Calu3 (cell line): ENCODE measurements around the gene UGT2B7. TPM values are rescaled to one million over a fixed set of nuclear protein-coding genes. Genes with fewer than 3 reads are reported as not detected.
"Not testable (repeated sequence)": the region's sequence is repeated elsewhere in the genome, so short reads cannot be mapped to it uniquely, and the experiment has no call there.

Experiments used
- BruUV-seq: library from RNA; stranded (reverse); fragments of 400-500 nt; replicated peaks from 2 replicates; lab custom pipeline; 2021; lab: Mats Ljungman, UMichigan
- CTCF ChIA-PET: fragments of 300-600 bp; sonication (Branson Sonifier 250); formaldehyde crosslinking; loops from one replicate; lab custom pipeline; 2022; ENCODE audit warnings: antibody characterized with exemption; lab: Charles Lee
- DNase-seq: peaks from one replicate; pipeline ENCODE4 v3.0.0; 2022
- H3K27ac Mint-ChIP-seq: one replicate; pipeline ENCODE4 v1.8.0; 2022; ENCODE audit warnings: mixed read lengths; ENCODE audit not compliant: unreplicated experiment
- H3K27me3 Mint-ChIP-seq: one replicate; pipeline ENCODE4 v1.8.0; 2022; ENCODE audit warnings: mixed read lengths; ENCODE audit not compliant: unreplicated experiment
- H3K36me3 Mint-ChIP-seq: one replicate; pipeline ENCODE4 v1.8.0; 2022; ENCODE audit warnings: mild to moderate bottlenecking, moderate library complexity, mixed read lengths; ENCODE audit not compliant: insufficient read depth, unreplicated experiment
- H3K4me1 Mint-ChIP-seq: one replicate; pipeline ENCODE4 v1.8.0; 2022; ENCODE audit warnings: mild to moderate bottlenecking, low read depth, mixed read lengths; ENCODE audit not compliant: unreplicated experiment
- H3K4me3 Mint-ChIP-seq: one replicate; pipeline ENCODE4 v1.8.0; 2022; ENCODE audit warnings: mild to moderate bottlenecking, low read depth, moderate library complexity, mixed read lengths; ENCODE audit not compliant: unreplicated experiment
- H3K9me3 Mint-ChIP-seq: one replicate; pipeline ENCODE4 v1.8.0; 2022; ENCODE audit warnings: low read depth, mixed read lengths; ENCODE audit not compliant: unreplicated experiment
- intact Hi-C: fragments of 100-400 bp; cut with micrococcal nuclease; formaldehyde crosslinking; loops from one replicate; pipeline ENCODE4 v1.10.0; 2022; ENCODE audit not compliant: unreplicated experiment
- total RNA-seq: library from RNA; stranded (reverse); gene quantifications from 2 replicates; pipeline ENCODE4 v1.2.3, GENCODE V29; 2022
- TF ChIP-seq, protein P1 (sequence below): fragments of 200-600 bp; IDR thresholded peaks from one replicate; pipeline ENCODE4 v1.8.0; 2022; ENCODE audit warnings: antibody characterized with exemption; ENCODE audit not compliant: unreplicated experiment

UGT2B7 gene
- total RNA-seq, 1 experiment from 2014 or later: 25.5 TPM

DNA sequence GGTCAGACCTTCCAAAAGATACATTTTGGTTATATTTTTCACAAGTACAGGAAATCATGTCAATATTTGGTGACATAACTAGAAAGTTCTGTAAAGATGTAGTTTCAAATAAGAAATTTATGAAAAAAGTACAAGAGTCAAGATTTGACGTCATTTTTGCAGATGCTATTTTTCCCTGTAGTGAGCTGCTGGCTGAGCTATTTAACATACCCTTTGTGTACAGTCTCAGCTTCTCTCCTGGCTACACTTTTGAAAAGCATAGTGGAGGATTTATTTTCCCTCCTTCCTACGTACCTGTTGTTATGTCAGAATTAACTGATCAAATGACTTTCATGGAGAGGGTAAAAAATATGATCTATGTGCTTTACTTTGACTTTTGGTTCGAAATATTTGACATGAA lies 536 bp downstream of the UGT2B7 start:
- no peak overlapping the region for H3K4me3 Mint-ChIP-seq
- H3K27me3 Mint-ChIP-seq: no peaks in the 10 kb centered on the region
- BruUV-seq: no TSS peak
- DNase-seq: no peak
- peaks cover 22% of the 10 kb centered on the region for H3K4me1 Mint-ChIP-seq
- TF ChIP-seq, protein P1, sequence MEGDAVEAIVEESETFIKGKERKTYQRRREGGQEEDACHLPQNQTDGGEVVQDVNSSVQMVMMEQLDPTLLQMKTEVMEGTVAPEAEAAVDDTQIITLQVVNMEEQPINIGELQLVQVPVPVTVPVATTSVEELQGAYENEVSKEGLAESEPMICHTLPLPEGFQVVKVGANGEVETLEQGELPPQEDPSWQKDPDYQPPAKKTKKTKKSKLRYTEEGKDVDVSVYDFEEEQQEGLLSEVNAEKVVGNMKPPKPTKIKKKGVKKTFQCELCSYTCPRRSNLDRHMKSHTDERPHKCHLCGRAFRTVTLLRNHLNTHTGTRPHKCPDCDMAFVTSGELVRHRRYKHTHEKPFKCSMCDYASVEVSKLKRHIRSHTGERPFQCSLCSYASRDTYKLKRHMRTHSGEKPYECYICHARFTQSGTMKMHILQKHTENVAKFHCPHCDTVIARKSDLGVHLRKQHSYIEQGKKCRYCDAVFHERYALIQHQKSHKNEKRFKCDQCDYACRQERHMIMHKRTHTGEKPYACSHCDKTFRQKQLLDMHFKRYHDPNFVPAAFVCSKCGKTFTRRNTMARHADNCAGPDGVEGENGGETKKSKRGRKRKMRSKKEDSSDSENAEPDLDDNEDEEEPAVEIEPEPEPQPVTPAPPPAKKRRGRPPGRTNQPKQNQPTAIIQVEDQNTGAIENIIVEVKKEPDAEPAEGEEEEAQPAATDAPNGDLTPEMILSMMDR: no peak
- CTCF ChIA-PET: no interaction called here
- no peak overlapping the region for H3K27ac Mint-ChIP-seq
- intact Hi-C loops: no loop called here
- H3K9me3 Mint-ChIP-seq: no peaks in the 10 kb centered on the region
- peaks cover 12% of the 10 kb centered on the region for H3K36me3 Mint-ChIP-seq

DNA sequence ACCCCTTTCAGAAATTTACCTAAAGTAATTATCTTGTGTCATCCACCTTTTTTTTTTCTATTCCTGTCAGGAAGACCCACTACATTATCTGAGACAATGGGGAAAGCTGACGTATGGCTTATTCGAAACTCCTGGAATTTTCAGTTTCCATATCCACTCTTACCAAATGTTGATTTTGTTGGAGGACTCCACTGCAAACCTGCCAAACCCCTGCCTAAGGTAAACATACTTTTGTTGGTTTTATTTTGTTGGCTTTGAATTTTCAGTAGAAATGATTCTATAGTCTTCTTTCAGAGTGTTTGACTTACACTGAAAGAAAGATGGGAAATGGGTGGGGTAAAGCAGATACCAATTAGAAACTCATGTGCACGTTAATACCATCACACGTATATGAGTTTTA lies 2.2 kb downstream of the UGT2B7 start:
- Mint-ChIP-seq H3K9me3 (no peaks in the 10 kb centered on the region), H3K4me3 (no peak overlapping the region), H3K27me3 (no peaks in the 10 kb centered on the region), H3K4me1 (peaks cover 22% of the 10 kb centered on the region), H3K36me3 (peaks cover 12% of the 10 kb centered on the region), H3K27ac (no peak overlapping the region)
- TF ChIP-seq, protein P1: no peak
- no TSS peak for BruUV-seq
- intact Hi-C loops: no loop called here
- DNase-seq: no peak
- CTCF ChIA-PET: interaction anchor here (0.5 kb wide), 1 partner anchor 1657 kb away, joined by 4 read pairs; no protein-coding TSS in a partner anchor

DNA sequence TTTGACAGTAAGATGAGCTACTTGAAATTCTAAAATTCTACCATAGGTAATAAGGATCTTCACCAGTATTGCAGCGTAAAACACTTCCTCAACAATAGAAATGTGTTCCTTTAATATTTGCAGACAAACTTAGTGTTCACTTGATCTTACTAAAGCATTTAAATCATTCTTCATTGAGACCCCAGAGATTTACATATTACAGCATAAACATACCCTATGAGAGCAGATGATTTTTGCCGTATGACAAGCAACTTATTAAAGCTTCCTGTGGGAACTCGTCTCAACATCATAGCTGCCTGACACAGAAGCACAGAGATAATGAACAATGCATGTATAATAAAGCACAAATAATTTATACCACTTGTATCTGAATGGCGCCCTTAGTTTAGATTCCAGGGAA lies 3.6 kb downstream of the UGT2B7 start:
- no TSS peak for BruUV-seq
- H3K27ac Mint-ChIP-seq: no peak overlapping the region
- DNase-seq: no peak
- intact Hi-C loops: no loop called here
- peaks cover 14% of the 10 kb centered on the region for H3K36me3 Mint-ChIP-seq
- no peaks in the 10 kb centered on the region for H3K9me3 Mint-ChIP-seq
- H3K4me1 Mint-ChIP-seq: peaks cover 18% of the 10 kb centered on the region
- no peaks in the 10 kb centered on the region for H3K27me3 Mint-ChIP-seq
- CTCF ChIA-PET: no interaction called here
- no peak overlapping the region for H3K4me3 Mint-ChIP-seq
- TF ChIP-seq, protein P1: no peak

DNA sequence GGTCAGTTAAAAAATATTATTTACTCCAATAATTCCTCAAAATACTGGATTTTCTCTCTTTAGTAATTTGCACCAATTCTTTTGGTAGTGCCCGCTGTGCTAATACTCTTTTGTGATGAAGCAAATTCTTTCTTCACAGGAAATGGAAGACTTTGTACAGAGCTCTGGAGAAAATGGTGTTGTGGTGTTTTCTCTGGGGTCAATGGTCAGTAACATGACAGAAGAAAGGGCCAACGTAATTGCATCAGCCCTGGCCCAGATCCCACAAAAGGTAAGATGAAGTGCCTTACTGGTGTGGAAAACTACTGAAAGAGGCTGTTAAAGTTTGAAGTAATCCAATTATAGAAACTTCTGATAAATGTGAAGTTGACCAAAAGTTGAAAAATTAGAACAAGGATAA lies 6.4 kb downstream of the UGT2B7 start:
- intact Hi-C loops, H3K4me1 Mint-ChIP-seq, CTCF ChIA-PET, H3K27me3 Mint-ChIP-seq, DNase-seq, BruUV-seq, H3K4me3 Mint-ChIP-seq, H3K9me3 Mint-ChIP-seq: not testable (repeated sequence)
- H3K27ac Mint-ChIP-seq: peak overlapping the region; percentile 15
- H3K36me3 Mint-ChIP-seq: peaks cover 16% of the 10 kb centered on the region

DNA sequence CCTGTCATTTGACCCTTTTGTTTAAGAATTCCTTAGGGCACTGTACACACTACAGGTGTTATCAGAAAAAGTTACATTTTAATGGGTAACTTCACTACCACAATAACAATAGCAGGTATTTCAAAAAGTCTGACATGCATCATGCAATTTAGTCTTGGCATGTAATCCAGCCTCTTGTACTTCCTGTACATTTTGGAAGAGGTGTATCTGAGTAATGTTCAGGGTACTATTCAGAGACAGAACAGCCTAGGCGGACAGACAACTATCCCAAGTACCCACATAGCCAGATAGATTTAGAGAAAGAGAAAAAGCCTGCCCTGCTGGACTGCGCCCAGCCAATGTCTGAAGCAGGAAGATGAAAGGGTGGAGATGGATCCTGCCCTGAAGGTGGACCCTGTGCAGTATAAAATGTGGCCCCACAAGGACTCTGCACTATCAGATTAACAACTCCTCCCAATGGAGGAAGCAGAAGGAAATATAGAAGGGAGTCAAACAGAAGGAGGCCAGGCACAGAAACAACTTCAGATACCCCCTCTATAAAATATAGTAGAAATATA lies 8.5 kb downstream of the UGT2B7 start:
- Mint-ChIP-seq H3K4me1 (no peaks in the 10 kb centered on the region), H3K9me3 (no peaks in the 10 kb centered on the region), H3K27me3 (no peaks in the 10 kb centered on the region), H3K27ac (no peak overlapping the region), H3K36me3 (peaks cover 11% of the 10 kb centered on the region), H3K4me3 (no peak overlapping the region)
- intact Hi-C loops: no loop called here
- CTCF ChIA-PET: no interaction called here
- no peak for DNase-seq
- BruUV-seq: no TSS peak
- TF ChIP-seq, protein P1: no peak

DNA sequence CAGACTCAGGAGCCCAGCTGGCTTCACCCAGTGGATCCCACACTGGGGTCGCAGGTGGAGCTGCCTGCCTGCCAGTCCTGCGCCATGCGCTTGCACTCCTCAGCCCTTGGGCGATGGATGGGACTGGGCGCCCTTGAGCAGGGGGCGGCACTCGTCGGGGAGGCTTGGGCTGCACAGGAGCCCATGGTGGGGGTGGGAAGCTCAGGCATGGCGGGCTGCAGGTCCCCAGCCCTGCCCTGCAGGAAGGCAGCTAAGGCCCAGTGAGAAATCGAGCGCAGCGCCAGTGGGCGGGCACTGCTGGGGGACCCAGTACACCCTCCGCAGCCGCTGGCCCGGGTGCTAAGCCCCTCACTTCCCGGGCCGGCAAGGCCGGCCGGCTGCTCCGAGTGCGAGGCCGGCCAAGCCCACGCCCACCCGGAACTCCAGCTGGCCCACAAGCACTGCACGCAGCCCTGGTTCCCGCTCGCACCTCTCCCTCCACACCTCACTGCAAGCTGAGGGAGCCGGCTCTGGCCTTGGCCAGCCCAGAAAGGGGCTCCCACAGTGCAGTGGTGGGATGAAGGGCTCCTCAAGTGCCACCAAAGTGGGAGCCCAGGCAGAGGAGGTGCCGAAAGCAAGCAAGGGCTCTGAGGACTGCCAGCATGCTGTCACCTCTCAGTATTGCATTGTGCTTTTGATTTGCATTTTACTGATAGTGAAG lies 19.0 kb downstream of the UGT2B7 start:
- CTCF ChIA-PET, BruUV-seq: not testable (repeated sequence)

More for the DNA sequence above, 19.0 kb downstream of the UGT2B7 start:
- intact Hi-C loops: loop anchor here (5.0 kb wide), 1 partner anchor 52 kb away; no protein-coding TSS in a partner anchor
- not testable (repeated sequence) for DNase-seq, H3K4me3 Mint-ChIP-seq, H3K27ac Mint-ChIP-seq, H3K36me3 Mint-ChIP-seq, H3K9me3 Mint-ChIP-seq, H3K27me3 Mint-ChIP-seq
- H3K4me1 Mint-ChIP-seq: peaks cover 14% of the 10 kb centered on the region
